Subcutaneous abdominal adipose tissue (tissue), 5 donors: ENCODE data around the gene CBR4.
"Not testable (repeated sequence)": the region's sequence is repeated elsewhere in the genome, so short reads cannot be mapped to it uniquely, and the experiment has no call there.

Experiments
- H3K27ac ChIP-seq: one replicate; pipeline ENCODE4 v1.7.0; 2013; ENCODE audit warnings: low read depth, mild to moderate bottlenecking, inconsistent platforms, low read length, moderate library complexity
- H3K27me3 ChIP-seq, 5 donors: one replicate each; pipeline ENCODE4 v1.7.0; 2013; ENCODE audit warnings: low read length in 5 of 5, inconsistent platforms in 1 of 5; ENCODE audit not compliant: control insufficient read depth in 5 of 5, insufficient read depth in 4 of 5
- H3K36me3 ChIP-seq, 5 donors: one replicate each; pipeline ENCODE4 v1.7.0; 2013; ENCODE audit warnings: low read length in 5 of 5; ENCODE audit not compliant: control insufficient read depth in 5 of 5, insufficient read depth in 5 of 5
- H3K4me1 ChIP-seq, 5 donors: one replicate each; pipeline ENCODE4 v1.7.0; 2013; ENCODE audit warnings: low read length in 5 of 5, mild to moderate bottlenecking in 3 of 5, moderate library complexity in 1 of 5; ENCODE audit not compliant: control insufficient read depth in 5 of 5, insufficient read depth in 5 of 5
- H3K4me3 ChIP-seq, 5 donors: one replicate each; pipeline ENCODE4 v1.7.0; 2013; ENCODE audit warnings: low read length in 5 of 5, low read depth in 1 of 5
- H3K9ac ChIP-seq, 5 donors: one replicate each; pipeline ENCODE4 v1.7.0; 2013; ENCODE audit warnings: low read length in 5 of 5, mild to moderate bottlenecking in 4 of 5, moderate library complexity in 3 of 5
- H3K9me3 ChIP-seq, 5 donors: one replicate each; pipeline ENCODE4 v1.7.0; 2013; ENCODE audit warnings: low read length in 5 of 5; ENCODE audit not compliant: control insufficient read depth in 5 of 5
- donor health status: healthy.
- donor health status: healthy.
- donor health status: healthy.
- donor health status: healthy.
- donor health status: healthy.

CBR4 gene

DNA sequence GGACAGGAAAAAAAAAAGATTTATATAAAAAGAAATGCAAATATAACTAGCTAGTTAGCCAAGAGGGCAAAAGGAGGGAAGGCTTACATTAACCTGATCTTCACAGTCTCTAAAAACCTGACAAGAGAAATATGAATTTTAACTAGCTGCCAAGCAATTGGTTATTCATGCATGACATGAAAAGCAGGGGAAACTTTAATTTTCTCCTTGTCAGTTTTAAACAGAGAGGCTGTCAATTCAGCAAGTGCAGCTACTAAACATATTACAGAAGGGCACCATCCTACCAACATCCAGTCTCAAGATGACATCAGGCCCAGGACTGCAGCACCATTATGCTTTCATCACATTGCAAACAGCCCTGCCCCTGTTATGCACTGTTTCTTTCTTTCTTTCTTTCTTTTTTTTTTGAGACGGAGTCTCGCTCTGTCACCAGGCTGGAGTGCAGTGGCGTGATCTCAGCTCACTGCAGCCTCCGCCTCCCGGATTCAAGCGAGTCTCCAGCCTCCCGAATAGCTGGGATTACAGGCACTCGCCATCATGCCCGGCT, 38.9 kb upstream of the CBR4 start:
- no peak overlapping the region for H3K27ac ChIP-seq
- no peaks in the 10 kb centered on the region for H3K36me3 ChIP-seq
- H3K9ac ChIP-seq: no peak overlapping the region
- H3K27me3 ChIP-seq: peaks cover 0 to 7% (median 0%) of the 10 kb centered on the region in 5 donors
- H3K4me1 ChIP-seq: peaks cover 8 to 34% (median 27%) of the 10 kb centered on the region in 5 donors
- H3K9me3 ChIP-seq: no peaks in the 10 kb centered on the region
- H3K4me3 ChIP-seq: no peak overlapping the region

DNA sequence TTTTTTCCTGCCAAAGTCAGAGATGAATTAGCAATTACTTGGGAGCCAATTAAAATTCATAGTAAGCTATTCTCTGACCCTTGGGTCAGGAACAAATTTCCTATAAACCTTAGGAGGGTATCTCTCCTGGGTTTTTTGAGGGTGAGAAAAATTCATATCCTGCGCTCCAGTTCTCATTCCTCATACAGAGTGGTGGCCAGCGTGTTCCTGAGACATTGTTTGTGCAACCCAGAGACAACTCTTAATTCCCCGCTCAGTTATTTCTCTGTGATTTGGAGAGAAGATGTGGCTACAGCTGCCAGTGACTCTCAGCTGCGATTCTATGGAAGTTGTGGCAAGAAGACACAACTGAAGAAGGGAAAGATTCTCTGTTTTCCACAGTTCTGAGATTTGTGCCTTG, 37.9 kb upstream of the CBR4 start:
- H3K9me3 ChIP-seq: no peaks in the 10 kb centered on the region
- no peaks in the 10 kb centered on the region for H3K36me3 ChIP-seq
- peaks cover 0 to 4% (median 0%) of the 10 kb centered on the region in 5 donors for H3K27me3 ChIP-seq
- H3K9ac ChIP-seq: no peak overlapping the region
- H3K4me3 ChIP-seq: no peak overlapping the region
- H3K4me1 ChIP-seq: peaks cover 8 to 33% (median 27%) of the 10 kb centered on the region in 5 donors
- no peak overlapping the region for H3K27ac ChIP-seq

DNA sequence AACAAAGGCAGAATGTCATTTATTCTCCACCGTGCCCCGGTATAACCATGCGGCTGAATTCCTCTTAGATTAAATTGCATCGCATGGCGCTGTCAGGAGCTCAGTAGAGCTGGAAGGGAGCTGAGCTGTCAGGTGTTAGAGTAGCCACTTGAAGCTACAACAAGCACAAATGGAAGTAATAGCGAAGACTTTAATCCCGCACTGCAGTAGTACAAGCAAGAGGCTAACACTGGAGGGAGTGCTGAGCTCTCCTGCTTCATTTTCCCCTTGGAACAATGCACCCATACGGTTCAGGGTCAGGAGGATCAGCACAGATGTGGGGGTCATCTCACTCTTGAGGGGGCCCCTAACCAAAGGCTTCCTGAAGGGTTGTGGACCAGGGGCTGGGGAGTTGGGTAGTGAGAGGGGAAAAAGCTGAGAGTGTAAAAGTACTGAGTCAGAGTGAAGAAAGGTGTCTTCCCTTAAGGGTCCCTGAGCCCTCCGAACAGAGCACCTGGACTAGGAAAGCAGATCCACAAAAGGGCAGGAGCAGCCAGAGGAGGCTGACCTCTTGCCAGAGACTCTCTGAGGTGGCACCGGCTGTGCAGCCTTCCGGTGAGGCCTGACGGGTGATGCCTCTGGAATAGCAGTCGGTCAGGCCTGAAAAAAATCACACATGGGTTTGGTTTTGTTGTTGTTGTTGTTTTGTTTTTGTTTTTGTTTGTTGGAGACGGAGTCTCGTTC, 36.0 kb upstream of the CBR4 start:
- no peak overlapping the region for H3K9ac ChIP-seq
- no peaks in the 10 kb centered on the region for H3K9me3 ChIP-seq
- peaks cover 2 to 20% (median 14%) of the 10 kb centered on the region in 5 donors for H3K4me1 ChIP-seq
- H3K36me3 ChIP-seq: no peaks in the 10 kb centered on the region
- H3K4me3 ChIP-seq: no peak overlapping the region
- H3K27ac ChIP-seq: no peak overlapping the region
- no peaks in the 10 kb centered on the region for H3K27me3 ChIP-seq

DNA sequence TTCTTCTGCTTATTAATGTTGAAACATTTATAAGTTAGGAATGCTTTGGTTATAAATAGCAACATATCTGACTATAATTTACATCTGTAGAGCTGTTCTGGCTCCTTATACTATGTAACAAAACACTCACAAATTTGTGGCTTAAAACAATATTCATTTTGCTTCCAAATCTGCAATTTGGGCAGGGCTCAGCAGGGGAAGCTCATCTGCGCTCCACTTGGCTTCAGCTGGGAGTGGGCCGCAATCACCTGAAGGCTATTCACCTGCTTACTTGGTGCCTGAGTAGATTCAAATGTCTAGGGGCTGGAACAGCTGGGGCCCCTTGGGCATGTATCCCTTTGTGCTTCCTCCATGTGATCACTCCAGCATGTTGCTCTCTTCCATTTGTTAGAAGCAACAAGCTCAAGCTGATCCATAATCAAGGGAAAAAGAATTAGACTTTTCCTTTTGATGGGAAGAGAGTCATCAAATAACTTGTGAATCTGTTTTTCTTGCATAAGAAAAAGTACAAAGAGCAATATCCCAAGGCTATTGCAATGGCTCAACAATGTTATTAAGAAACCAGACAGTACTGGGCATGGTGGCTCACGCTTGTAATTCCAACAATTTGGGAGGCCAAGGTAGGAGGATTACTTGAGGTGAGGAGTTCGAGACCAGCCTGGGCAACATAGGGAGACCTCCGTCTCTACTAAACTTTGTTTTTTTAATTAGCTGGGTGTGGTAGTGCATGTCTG, 34.8 kb upstream of the CBR4 start:
- no peaks in the 10 kb centered on the region for H3K36me3 ChIP-seq
- H3K9me3 ChIP-seq: no peaks in the 10 kb centered on the region
- H3K9ac ChIP-seq: no peak overlapping the region
- no peak overlapping the region for H3K27ac ChIP-seq
- H3K4me3 ChIP-seq: no peak overlapping the region
- peaks cover 0 to 16% (median 10%) of the 10 kb centered on the region in 5 donors for H3K4me1 ChIP-seq
- H3K27me3 ChIP-seq: no peaks in the 10 kb centered on the region

DNA sequence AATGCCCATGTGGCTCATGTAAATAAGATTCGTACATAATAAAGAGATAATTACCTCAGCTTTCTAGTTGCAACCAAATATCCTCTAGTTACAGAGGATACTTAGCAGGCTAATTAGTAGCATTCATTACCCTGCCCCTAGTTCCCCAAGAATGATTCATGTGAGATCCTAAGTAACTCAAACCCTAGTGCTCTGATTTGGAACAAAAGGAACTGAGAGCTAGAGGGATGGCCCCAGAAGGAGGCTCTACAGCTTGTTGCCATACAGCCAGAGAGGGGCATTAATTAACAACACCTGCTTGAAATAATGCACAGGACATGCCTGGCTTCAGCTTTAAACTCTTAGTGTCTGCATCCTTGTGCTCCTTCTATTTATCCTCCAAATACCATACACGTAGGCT, 32.6 kb upstream of the CBR4 start:
- Histone ChIP-seq H3K27ac (no peak overlapping the region), H3K4me3 (no peak overlapping the region), H3K4me1 (peaks cover 0 to 17% (median 14%) of the 10 kb centered on the region in 5 donors), H3K27me3 (no peaks in the 10 kb centered on the region), H3K9me3 (no peaks in the 10 kb centered on the region), H3K36me3 (no peaks in the 10 kb centered on the region), H3K9ac (no peak overlapping the region)

GRCh38 chr4:169040559-169041261, 30.7 kb upstream of the CBR4 start:
- Histone ChIP-seq H3K36me3 (no peaks in the 10 kb centered on the region), H3K9me3 (no peaks in the 10 kb centered on the region), H3K27me3 (no peaks in the 10 kb centered on the region), H3K27ac (no peak overlapping the region), H3K9ac (no peak overlapping the region), H3K4me3 (no peak overlapping the region), H3K4me1 (peaks cover 0 to 17% (median 14%) of the 10 kb centered on the region in 5 donors)

DNA sequence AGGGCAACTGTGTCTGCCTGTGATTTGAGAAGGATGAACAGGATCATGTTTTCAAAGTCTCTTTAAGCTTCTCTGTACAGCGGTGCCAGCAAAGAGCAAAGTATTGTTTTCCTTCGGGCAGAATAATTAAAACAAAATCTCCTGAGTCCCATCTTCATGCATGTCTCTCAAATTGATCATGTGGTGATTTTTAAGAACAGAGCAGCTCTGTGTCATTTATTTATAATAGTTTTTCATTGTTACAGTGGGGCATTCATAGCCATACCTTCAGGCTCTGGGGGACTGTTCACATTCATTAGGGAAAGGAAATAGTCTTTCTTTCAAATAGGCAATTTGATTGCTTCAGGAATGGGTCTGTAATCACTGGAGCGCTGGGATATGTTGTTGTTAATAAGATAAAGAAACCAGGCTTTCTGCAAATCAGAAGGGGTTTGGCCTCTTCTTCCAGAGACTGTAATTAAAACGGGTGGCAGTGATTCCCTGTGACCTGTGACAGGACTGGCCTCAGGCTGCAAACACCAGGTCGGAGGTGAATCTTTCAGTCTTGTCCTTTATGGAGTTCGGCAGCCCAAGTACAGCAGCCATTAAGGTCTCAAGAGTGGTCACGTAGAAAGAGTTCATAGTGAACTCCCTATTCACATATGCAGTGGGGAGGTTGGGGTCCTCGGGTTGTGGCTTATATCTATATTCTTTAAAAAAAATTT, 29.3 kb upstream of the CBR4 start:
- Histone ChIP-seq H3K36me3 (no peaks in the 10 kb centered on the region), H3K27ac (no peak overlapping the region), H3K9ac (no peak overlapping the region), H3K4me3 (no peak overlapping the region), H3K9me3 (no peaks in the 10 kb centered on the region), H3K27me3 (no peaks in the 10 kb centered on the region), H3K4me1 (peaks cover 0 to 17% (median 14%) of the 10 kb centered on the region in 5 donors)

GRCh38 chr4:169037506-169037905, 27.5 kb upstream of the CBR4 start:
- H3K36me3 ChIP-seq: no peaks in the 10 kb centered on the region
- H3K9ac ChIP-seq: no peak overlapping the region
- no peaks in the 10 kb centered on the region for H3K27me3 ChIP-seq
- no peak overlapping the region for H3K4me3 ChIP-seq
- H3K9me3 ChIP-seq: no peaks in the 10 kb centered on the region
- peaks cover 0 to 17% (median 14%) of the 10 kb centered on the region in 5 donors for H3K4me1 ChIP-seq
- H3K27ac ChIP-seq: no peak overlapping the region

- H3K9ac ChIP-seq, H3K9me3 ChIP-seq, H3K4me3 ChIP-seq: not testable (repeated sequence)
Observed at GRCh38 chr4:169035871-169036620, 26.0 kb upstream of the CBR4 start.

More at GRCh38 chr4:169035871-169036620, 26.0 kb upstream of the CBR4 start:
- H3K4me1 ChIP-seq: peaks cover 0 to 17% (median 10%) of the 10 kb centered on the region in 5 donors
- not testable (repeated sequence) for H3K27me3 ChIP-seq, H3K27ac ChIP-seq, H3K36me3 ChIP-seq
